ENCODE results near the gene METTL6. TPM values are rescaled to one million over a fixed set of nuclear protein-coding genes. Genes with fewer than 3 reads are reported as not detected.

METTL6 gene
- total RNA-seq, 1 experiment from 2014 or later, result 25.6 TPM

GRCh38 chr3:15454965-15455364 lies 27.6 kb upstream of the METTL6 start:
- Histone ChIP-seq H3K14ac (ENCODE audit: insufficient read depth, low read length) (no peak overlapping the region), H3K4ac (ENCODE audit: low read depth, low read length) (no peak overlapping the region), H3K9ac (ENCODE audit: extremely low read depth, insufficient read length, low read length) (no peak overlapping the region), H3K56ac (ENCODE audit: insufficient read length, low read depth, low read length) (no peak overlapping the region), H3K27ac (ENCODE audit: insufficient read length, low read depth, low read length) (no peak overlapping the region), H3K4me2 (ENCODE audit: insufficient read depth, insufficient read length, low read length) (no peak overlapping the region), H3K23me2 (ENCODE audit: insufficient read length, low read depth, low read length, poor library complexity, severe bottlenecking) (no peaks in the 10 kb centered on the region), H3K27me3 (ENCODE audit: insufficient read depth, low read length) (no peaks in the 10 kb centered on the region), H3K79me1 (ENCODE audit: insufficient read depth, low read depth, low read length, poor library complexity, severe bottlenecking) (no peaks in the 10 kb centered on the region), H2BK15ac (ENCODE audit: low read depth, low read length) (no peak overlapping the region), H2AFZ (ENCODE audit: low read length) (no peak overlapping the region), H2BK12ac (ENCODE audit: insufficient read length, low read depth, low read length) (no peak overlapping the region), H3K9me3 (ENCODE audit: control insufficient read depth, low read depth, low read length) (no peaks in the 10 kb centered on the region), H2BK20ac (ENCODE audit: low read depth, low read length, poor library complexity, severe bottlenecking) (no peak overlapping the region), H3K23ac (ENCODE audit: insufficient read length, low read depth, low read length) (no peak overlapping the region), H4K20me1 (ENCODE audit: control insufficient read depth, insufficient read depth, insufficient read length) (no peaks in the 10 kb centered on the region), H4K91ac (ENCODE audit: insufficient read length, low read depth, low read length) (no peak overlapping the region), H4K5ac (ENCODE audit: insufficient read length, low read depth, low read length) (no peak overlapping the region), H3K18ac (ENCODE audit: insufficient read length, low read depth, low read length) (no peak overlapping the region), H3T11ph (ENCODE audit: low read length) (no peak overlapping the region), H3K79me2 (ENCODE audit: insufficient read depth, low read length) (no peaks in the 10 kb centered on the region), H2BK5ac (ENCODE audit: insufficient read length, low read length) (no peak overlapping the region), H2AK5ac (ENCODE audit: insufficient read length, low read length) (no peak overlapping the region), H2BK120ac (ENCODE audit: low read depth, low read length, poor library complexity, severe bottlenecking) (no peak overlapping the region), H3K4me1 (ENCODE audit: insufficient read depth, low read length) (no peaks in the 10 kb centered on the region), H4K8ac (replicated peaks; ENCODE audit: insufficient read length, low read depth, low read length) (no peak overlapping the region)
- no peak overlapping the region for H3K4me3 Mint-ChIP-seq
- no peak for TF ChIP-seq CTCF (conservative IDR thresholded peaks at IDR 0.05)
- H3K27ac Mint-ChIP-seq, result no peak overlapping the region
- no peaks in the 10 kb centered on the region for H3K9me3 Mint-ChIP-seq
- H3K27me3 Mint-ChIP-seq (ENCODE audit: low read depth), result no peaks in the 10 kb centered on the region; the same call in 1 of the 2 replicates
- H3K4me1 Mint-ChIP-seq, result no peaks in the 10 kb centered on the region
- no peaks in the 10 kb centered on the region for H3K36me3 Mint-ChIP-seq (ENCODE audit: insufficient read depth in 1 of 3, low read depth in 3 of 3)
- DNase-seq, result no peak
